ENCODE results near the gene NFE2L3.

DNA sequence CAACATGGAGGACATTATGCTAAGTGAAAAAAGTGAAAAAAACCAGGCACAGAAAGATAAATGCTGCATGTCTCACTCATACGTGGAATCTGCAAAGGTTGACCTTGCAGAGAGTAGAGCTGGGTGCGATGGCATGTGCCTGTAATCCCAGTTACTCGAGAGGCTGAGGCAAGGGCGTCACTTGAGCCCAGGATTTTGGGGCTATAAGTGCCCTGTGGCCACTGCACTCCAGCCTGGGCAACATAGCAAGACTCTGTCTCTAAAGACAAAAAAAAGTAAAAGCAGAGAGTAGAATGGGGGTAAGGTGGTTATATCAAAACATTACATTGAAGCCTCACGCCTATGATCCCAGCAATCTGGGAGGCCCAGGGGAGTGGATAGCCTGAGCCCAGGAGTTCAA, 72.4 kb downstream of the NFE2L3 start:
- TF ChIP-seq, protein P1, sequence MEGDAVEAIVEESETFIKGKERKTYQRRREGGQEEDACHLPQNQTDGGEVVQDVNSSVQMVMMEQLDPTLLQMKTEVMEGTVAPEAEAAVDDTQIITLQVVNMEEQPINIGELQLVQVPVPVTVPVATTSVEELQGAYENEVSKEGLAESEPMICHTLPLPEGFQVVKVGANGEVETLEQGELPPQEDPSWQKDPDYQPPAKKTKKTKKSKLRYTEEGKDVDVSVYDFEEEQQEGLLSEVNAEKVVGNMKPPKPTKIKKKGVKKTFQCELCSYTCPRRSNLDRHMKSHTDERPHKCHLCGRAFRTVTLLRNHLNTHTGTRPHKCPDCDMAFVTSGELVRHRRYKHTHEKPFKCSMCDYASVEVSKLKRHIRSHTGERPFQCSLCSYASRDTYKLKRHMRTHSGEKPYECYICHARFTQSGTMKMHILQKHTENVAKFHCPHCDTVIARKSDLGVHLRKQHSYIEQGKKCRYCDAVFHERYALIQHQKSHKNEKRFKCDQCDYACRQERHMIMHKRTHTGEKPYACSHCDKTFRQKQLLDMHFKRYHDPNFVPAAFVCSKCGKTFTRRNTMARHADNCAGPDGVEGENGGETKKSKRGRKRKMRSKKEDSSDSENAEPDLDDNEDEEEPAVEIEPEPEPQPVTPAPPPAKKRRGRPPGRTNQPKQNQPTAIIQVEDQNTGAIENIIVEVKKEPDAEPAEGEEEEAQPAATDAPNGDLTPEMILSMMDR (IDR thresholded peaks at IDR 0.05; ENCODE audit: control extremely low read depth in 1 of 3, insufficient read depth in 1 of 3, low read depth in 1 of 3, low read length in 3 of 3), result no peak
- TF ChIP-seq RFX5 (IDR thresholded peaks at IDR 0.05; ENCODE audit: borderline replicate concordance, low read depth, low read length) (no peak), EGR1 (IDR thresholded peaks at IDR 0.05; ENCODE audit: borderline replicate concordance, low read depth, low read length) (no peak), CBX5 (IDR thresholded peaks at IDR 0.05; ENCODE audit: low read depth, low read length) (no peak)
